DOHH2 (cell line): Measurements from ENCODE around the gene CDKAL1.

Experiments
- CTCF ChIP-seq: fragments of 200-600 bp; sonication (generic); IDR thresholded peaks from one replicate; pipeline ENCODE4 v1.5.1; 2014; ENCODE audit warnings: antibody characterized with exemption, mild to moderate bottlenecking, low read depth, low read length; ENCODE audit not compliant: poor library complexity, severe bottlenecking
- EZH2phosphoT487 ChIP-seq: fragments of 200-600 bp; sonication (generic); IDR thresholded peaks from 2 replicates; pipeline ENCODE4 v1.6.1; 2017; ENCODE audit warnings: borderline replicate concordance, mild to moderate bottlenecking, antibody characterized with exemption, low read length, moderate library complexity, mixed read lengths

DNA sequence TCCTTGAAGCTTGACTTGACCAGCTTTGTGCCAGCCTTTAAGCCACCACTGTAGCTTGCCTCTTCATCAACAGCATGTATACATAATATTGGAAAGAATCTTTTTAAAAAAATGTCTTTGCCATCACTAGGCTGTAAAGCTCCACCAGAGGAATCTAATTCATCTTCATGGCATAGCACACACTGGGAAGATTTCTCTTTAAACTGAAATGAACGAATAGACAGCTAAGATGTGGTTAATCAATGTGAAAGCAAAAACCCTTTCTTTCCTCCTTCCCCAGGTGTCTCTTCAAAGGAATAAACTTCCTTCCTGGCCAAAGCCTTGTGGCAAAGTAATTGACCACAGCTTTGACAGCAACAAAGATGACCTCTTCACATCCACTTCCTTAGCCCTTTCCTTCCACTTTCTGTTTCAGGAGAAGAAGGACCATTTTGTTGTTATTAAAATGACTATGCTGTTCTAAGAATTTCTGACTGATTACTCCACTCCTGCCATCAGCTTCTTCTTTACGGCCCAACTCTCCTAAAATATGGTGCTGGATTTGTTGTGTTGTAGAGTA is 630.6 kb downstream of the CDKAL1 start:
- TF ChIP-seq CTCF (no peak), EZH2phosphoT487 (no peak)
